Psoas muscle (tissue), 8 donors: Measurements from ENCODE around the gene UMPS. TPM values are rescaled to one million over a fixed set of nuclear protein-coding genes. Genes with fewer than 3 reads are reported as not detected.
A peak's percentile ranks its signal among the peaks of the same experiment; 100 is the strongest.

ENCODE experiments used
- ATAC-seq, 4 donors: fragments of 200-7000 bp; cut with Tn5 transposase; one replicate each; pipeline ENCODE4 v1.9.1; 2020; ENCODE audit warnings: moderate library complexity in 3 of 4, mild to moderate bottlenecking in 2 of 4
- DNase-seq, 2 donors: peaks; one replicate each; pipeline ENCODE4 v3.0.0-alpha.2; 2020
- H3K27ac ChIP-seq: fragments of 200-600 bp; one replicate; pipeline ENCODE4 v1.8.0; 2022
- H3K27me3 ChIP-seq, 3 donors: fragments of 200-600 bp in 1 of 3; one replicate each; pipeline versions ENCODE4 v1.6.1 to v1.8.0; 2013 to 2022; ENCODE audit warnings: low read length in 2 of 3, mild to moderate bottlenecking in 2 of 3, moderate library complexity in 1 of 3; ENCODE audit not compliant: insufficient read depth in 3 of 3
- H3K36me3 ChIP-seq, 2 donors: fragments of 200-600 bp in 1 of 2; one replicate each; pipeline versions ENCODE4 v1.6.1 to v1.8.0; 2013 to 2022; ENCODE audit warnings: low read depth in 1 of 2, mild to moderate bottlenecking in 1 of 2, moderate library complexity in 1 of 2; ENCODE audit not compliant: insufficient read depth in 1 of 2
- H3K4me1 ChIP-seq: fragments of 200-600 bp; one replicate; pipeline ENCODE4 v1.8.0; 2022
- H3K4me3 ChIP-seq: fragments of 200-600 bp; one replicate; pipeline ENCODE4 v1.8.0; 2022; ENCODE audit warnings: mild to moderate bottlenecking
- H3K9me3 ChIP-seq: fragments of 200-600 bp; one replicate; pipeline ENCODE4 v1.8.0; 2022
- WGBS, 3 donors: extraction: QIAGEN DNeasy Blood & Tissue Kit; methylation state at CpG; one replicate each; pipeline versions ENCODE4 v1.1.6 to v1.1.7; 2013; 5-methylcytosine and 5-hydroxymethylcytosine counted together
- intact Hi-C, 2 donors: fragments of 100-400 bp; cut with DNase I; formaldehyde crosslinking; loops; one replicate each; pipeline versions ENCODE4 v1.11.0 to v1.14.2; 2022
- polyA plus RNA-seq, 3 donors: library from polyadenylated mRNA; stranded (reverse); fragments of 200-250 nt; gene quantifications; one replicate each; pipeline ENCODE4 v1.2.3, GENCODE V29; 2013
- total RNA-seq, 4 donors: library from RNA; stranded (reverse); fragmentation: NEBNext Ultra II Directional in 2 of 4; extraction: Animal tissue kit (Norgen Biotek cat#: 25700) in 2 of 4; gene quantifications; one replicate each; pipeline versions ENCODE4 v1.2.1 to v1.2.4, GENCODE V29; 2021 to 2023
- TF ChIP-seq, protein P1 (sequence below): fragments of 200-600 bp; IDR thresholded peaks from one replicate; pipeline ENCODE4 v1.8.0; 2022; ENCODE audit warnings: antibody characterized with exemption
- donor health status: healthy with polysubstance abuse.
- donor health status: DM: no; HTN: no; CAD: no; lungs with moderate emphysema.
- donor health status: Bipolar disorder and iron deficiency.
- donor health status: healthy.
- donor health status: DM: yes; HTN: yes; CAD: no.
- donor health status: DM: no; HTN: no; CAD: no.
- donor health status: DM: no; HTN: no; CAD: no.
- donor health status: DM: yes; HTN: yes; CAD: no.

The UMPS gene
- total and polyA plus RNA-seq, 7 donors, result 3.6 to 9.2 (median 6.5) TPM

DNA sequence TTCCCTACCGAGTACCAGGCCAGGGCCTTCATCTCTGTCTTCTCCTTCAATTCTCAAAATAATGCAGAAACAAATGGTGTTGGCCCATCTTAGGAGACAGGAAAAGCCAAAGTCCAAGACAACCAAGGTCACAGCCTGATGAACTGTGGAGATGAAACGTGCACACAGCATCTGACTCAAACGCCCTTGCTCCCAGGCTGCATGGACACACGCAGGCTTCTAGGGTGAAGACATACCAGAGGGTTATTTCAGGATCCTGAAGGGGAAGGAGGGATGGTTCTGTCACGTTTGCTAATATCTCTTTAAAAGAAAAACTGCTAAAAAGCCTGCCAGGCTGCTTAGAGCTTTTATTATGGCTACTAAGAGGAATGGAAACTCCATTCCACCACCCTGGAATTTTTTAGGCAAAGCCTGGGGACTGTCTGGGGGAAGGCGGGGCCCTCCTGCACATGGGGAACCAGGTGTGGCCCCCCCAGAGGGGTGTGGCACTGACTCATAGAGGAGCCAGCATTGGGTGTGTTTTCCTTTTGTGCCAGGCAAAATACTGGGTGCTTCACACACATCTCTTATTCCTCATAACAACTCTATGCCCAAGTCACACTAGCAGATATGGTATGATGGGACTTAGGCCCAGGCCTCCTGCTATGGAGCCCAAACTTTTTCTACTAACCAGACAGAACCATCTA, 62.9 kb downstream of the UMPS start:
- intact Hi-C loops, result no loop called here
- 79 to 83% (median 81%) methylated on average over 6 of the region's 6 CpGs for WGBS, 3 donors

DNA sequence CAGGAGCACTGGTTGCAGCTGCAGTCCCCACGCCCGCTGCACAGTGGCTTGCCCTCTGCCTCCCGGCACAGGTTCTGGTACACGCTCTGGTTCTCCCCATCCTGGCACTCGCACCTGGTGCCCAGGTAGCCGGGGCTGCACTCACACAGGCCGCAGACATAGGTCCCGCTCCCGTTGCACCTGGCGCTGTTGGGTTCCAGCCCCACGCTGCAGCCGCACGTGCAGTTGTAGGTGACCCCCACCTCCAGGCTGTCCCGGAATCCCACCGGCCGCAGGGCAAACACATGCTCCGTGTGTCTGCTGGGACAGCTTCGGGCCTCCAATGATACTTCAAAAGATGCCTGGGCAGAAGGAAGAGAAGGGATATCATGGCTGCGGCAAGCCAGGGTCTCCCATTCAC, 66.2 kb downstream of the UMPS start:
- intact Hi-C loops, result no loop called here
- peaks cover 0 to 25% of the 10 kb centered on the region in 2 donors for H3K36me3 ChIP-seq
- DNase-seq (no peak), ATAC-seq (no peak)
- TF ChIP-seq, protein P1, sequence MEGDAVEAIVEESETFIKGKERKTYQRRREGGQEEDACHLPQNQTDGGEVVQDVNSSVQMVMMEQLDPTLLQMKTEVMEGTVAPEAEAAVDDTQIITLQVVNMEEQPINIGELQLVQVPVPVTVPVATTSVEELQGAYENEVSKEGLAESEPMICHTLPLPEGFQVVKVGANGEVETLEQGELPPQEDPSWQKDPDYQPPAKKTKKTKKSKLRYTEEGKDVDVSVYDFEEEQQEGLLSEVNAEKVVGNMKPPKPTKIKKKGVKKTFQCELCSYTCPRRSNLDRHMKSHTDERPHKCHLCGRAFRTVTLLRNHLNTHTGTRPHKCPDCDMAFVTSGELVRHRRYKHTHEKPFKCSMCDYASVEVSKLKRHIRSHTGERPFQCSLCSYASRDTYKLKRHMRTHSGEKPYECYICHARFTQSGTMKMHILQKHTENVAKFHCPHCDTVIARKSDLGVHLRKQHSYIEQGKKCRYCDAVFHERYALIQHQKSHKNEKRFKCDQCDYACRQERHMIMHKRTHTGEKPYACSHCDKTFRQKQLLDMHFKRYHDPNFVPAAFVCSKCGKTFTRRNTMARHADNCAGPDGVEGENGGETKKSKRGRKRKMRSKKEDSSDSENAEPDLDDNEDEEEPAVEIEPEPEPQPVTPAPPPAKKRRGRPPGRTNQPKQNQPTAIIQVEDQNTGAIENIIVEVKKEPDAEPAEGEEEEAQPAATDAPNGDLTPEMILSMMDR, result no peak
- H3K9me3 ChIP-seq, result no peaks in the 10 kb centered on the region
- no peak overlapping the region for H3K27ac ChIP-seq
- H3K4me1 ChIP-seq, result peaks cover 26% of the 10 kb centered on the region
- peaks cover 0 to under 1% (median 0%) of the 10 kb centered on the region in 3 donors for H3K27me3 ChIP-seq
- WGBS, 3 donors, result 93 to 98% (median 96%) methylated on average over 19 of the region's 19 CpGs
- no peak overlapping the region for H3K4me3 ChIP-seq

More for the DNA sequence above, 62.9 kb downstream of the UMPS start:
- ATAC-seq (peak in 3 of 4 donors; percentile 25 to 38 (median 30)), DNase-seq (no peak)
- Histone ChIP-seq H3K4me1 (peaks cover 13% of the 10 kb centered on the region), H3K36me3 (peaks cover 3 to 25% of the 10 kb centered on the region in 2 donors), H3K27ac (peak overlapping the region; percentile 43), H3K27me3 (peaks cover 0 to 1% (median 0%) of the 10 kb centered on the region in 3 donors), H3K9me3 (no peaks in the 10 kb centered on the region), H3K4me3 (no peak overlapping the region)
- TF ChIP-seq, protein P1, result no peak

DNA sequence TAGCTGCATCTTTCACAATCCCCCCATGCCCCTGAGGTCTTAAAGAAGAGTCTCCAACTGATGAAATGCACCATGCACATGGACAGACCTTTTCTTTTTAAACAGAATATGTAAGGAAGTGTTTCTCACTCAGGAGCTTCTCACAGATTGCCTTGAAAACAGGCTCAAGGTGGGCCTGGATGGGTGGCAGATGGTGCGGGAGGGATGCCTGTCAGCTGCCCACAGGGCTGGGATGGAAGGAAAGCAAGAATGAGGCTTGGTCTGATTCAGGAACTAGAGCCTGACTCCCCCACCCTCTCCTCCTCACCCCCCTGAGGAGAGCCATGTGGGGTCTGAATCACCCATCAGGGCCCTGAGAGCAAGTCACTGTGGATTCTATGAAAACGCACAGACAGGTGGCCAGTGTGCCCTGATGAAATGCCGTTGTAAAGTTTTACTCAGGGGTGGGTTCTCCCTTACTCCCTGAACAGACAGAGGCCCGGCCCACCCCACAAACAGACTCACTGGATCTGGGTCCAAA, 67.2 kb downstream of the UMPS start:
- Histone ChIP-seq H3K9me3 (no peaks in the 10 kb centered on the region), H3K27ac (no peak overlapping the region), H3K4me1 (peaks cover 23% of the 10 kb centered on the region), H3K4me3 (no peak overlapping the region), H3K36me3 (peaks cover 0 to 25% of the 10 kb centered on the region in 2 donors), H3K27me3 (no peaks in the 10 kb centered on the region)
- 84 to 97% (median 94%) methylated on average over 4 of the region's 4 CpGs for WGBS, 3 donors
- TF ChIP-seq, protein P1, result no peak
- DNase-seq, result no peak
- no peak for ATAC-seq
- intact Hi-C loops, result no loop called here

Other genes with a start within 250 kb of the UMPS start
- 10 to 100 TPM; 37.5 to 61.5 (median 54.8) TPM for gene ITGB5, start 156.9 kb downstream of the UMPS start, total RNA-seq
- gene ITGB5, start 156.9 kb downstream of the UMPS start, polyA plus RNA-seq, result 10 to 100 TPM; 19.3 to 28.2 (median 19.8) TPM
- gene MUC13, start 204.3 kb downstream of the UMPS start, total RNA-seq, result under 1 TPM in 1 of 4 donors, not detected in 3; 0.13 TPM
- under 1 TPM in 2 of 3 donors, not detected in 1; 0.12 to 0.16 TPM for gene MUC13, start 204.3 kb downstream of the UMPS start, polyA plus RNA-seq